Measurements from ENCODE around the gene HSD3B1.
A peak's percentile ranks its signal among the peaks of the same experiment; 100 is the strongest.
"Not testable (repeated sequence)": the region's sequence is repeated elsewhere in the genome, so short reads cannot be mapped to it uniquely, and the experiment has no call there.

Gene HSD3B1

DNA sequence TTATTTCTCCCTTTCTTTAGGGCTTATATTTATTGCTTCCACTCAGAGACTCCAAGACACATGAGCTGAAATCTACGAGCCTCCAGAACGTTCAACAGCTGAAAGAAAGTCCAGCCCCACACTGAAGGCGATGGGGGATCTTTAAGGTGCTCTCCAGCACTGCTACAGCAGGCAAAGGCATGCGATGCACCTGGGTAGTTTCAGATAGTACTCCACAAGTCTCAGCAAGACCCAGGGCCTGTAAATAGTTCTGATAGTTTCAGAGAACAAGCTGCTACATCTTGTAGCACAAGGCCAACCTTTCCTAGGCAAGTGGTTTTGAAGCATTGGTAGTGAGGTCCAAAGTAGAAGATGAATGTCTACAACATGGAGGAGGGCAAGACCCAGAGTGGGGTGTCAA is 2.2 kb upstream of the HSD3B1 start:
- no peak for DNase-seq

DNA sequence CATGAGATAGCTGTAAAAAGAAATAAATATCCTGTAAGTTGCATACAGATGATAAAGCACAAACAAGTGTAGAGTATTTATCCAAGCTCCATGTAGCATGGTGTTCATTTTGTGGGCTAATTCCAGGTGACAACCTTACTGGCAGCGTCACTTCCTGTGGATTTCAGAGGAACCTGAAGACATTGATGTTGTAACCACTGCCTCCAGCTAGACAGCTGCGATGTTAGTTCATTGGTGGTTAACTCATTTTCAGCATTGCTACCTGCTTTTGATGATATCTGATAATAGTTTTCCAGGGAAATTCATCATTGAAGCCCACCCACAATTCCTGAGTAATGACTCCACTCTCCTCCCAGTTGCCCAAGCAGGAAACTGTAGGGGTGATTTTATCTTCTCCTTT is 3.0 kb downstream of the HSD3B1 start:
- DNase-seq, result no peak

DNA sequence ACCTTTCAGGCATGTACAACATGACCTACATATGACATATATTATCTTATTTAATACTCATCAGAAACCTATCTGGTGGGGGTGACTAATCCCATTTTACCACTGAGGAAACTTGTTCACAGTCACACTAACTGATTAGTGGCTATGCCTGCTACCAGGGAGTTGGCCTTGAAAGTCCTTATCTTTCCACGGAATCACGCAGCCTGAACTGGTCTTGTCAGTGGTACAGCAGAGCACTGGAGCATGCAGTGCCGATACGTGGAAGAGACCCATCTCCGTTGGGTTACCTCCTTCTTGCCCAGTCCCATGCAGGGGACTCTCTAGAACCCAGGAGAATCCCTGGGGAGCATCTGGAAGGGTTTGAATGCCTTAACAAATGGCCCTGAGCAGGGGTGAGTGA is 8.2 kb downstream of the HSD3B1 start:
- DNase-seq, result no peak

DNA sequence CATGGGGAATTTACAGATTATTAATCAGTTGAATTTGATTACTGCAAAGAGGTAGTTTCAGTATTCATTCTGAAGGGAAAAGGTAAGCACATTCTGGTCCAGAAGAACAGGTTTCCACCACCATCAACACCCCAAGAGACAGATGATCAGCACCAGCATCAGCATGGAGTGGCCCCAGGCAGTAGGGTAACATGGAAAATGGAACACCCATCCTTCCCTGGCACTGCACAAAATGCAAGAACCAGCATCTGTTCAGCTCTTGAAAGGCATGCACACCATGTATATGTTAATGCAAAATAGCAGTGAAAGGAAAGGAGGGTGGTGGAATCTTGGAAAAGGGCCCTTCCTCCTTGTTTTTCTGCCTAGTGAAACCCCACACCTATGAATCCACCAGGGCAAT is 9.2 kb downstream of the HSD3B1 start:
- DNase-seq, result no peak

DNA sequence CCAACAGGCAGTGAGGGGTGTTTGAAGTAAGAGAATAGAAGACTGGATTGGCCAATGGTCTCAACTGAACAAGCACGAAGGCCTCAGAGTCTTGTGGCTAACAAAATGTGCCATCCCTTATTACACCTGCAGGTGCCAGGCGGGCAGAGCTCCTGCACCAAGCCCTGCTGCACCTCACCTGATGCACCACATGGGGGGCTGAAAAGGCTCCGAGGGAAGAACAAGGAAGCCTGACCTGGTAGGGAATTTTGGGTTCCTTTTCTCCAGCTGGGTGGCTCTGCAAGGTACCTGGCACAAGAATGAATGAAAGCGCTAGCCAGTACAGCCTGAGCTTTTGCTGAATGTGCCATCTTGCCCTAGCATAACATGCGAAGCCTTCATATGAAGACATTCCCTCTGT is 9.7 kb downstream of the HSD3B1 start:
- DNase-seq, result no peak

DNA sequence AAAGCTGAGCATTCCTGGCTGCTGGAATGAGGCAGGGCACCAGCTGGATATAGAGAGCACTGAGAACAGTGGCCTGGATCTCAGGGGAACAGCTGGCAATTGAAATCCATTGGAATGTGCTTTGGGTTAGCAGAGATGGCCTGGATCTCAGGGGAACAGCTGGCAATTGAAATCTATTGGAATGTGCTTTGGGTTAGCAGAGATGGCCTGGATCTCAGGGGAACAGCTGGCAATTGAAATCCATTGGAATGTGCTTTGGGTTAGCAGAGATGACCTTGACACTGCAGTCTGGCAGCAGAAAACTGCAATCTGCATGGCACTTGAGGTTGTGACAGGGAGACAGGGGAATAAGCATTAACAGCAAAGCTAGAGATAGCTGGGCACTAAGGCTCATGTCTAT is 10.7 kb downstream of the HSD3B1 start:
- not testable (repeated sequence) for DNase-seq

DNA sequence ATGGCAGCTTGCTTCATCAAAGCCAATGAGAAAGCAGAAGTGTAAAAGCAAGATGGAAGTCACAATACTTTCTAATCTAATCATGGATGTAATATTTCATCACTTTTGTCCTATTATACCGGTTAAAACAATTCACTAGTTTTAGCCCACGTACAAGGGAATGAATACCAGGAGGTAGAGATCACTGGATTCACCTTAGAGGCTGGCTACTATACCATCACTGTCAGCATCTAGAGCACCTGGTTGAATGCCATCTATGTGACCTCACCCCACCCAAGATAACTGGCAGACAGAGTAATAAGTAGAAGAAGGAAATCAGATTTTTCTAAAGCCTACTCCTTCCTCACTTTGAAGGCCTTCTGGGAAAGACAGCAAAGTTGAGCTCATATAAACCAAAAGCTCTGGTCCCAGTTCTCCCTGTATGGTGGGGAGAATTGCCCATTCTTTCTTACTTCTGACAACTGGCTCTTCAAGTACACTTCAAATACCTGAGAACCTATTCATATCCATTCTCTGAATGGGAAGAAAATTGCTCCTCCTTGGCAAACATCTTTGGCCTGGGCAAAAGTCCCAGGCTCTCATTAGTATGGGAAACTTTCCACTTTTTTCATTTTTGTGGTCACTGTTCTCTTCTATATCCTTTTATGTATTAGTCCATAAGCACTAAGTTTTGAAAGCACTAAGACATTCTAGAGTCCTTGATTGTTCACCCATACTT is 24.8 kb downstream of the HSD3B1 start:
- DNase-seq, result no peak

DNA sequence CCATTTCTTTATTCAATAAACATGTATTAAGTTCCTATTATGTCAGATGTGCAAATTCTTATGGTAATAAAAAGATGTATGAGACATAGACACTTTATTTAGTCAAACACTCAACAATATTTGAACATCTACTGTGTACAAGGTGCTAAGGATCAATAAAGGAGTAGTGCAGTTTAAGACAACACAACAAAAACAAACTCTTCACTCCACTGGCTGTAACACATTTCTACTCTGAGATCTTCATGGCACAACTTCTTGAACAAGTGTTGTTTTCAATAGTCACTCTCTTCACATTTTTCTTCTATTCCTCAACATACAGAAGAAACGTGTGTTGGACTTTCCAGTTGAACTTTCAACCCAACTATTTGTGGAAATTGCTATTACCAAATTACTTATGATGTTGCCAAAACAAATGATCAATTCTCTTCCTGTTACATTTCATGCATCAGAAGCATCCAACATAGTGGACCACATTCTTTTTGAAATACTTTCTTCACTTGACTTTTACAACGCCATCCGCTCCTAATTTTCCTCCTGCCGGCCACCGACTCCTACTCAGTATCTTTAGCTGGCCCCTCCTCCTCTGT is 25.4 kb downstream of the HSD3B1 start:
- DNase-seq, result no peak

DNA sequence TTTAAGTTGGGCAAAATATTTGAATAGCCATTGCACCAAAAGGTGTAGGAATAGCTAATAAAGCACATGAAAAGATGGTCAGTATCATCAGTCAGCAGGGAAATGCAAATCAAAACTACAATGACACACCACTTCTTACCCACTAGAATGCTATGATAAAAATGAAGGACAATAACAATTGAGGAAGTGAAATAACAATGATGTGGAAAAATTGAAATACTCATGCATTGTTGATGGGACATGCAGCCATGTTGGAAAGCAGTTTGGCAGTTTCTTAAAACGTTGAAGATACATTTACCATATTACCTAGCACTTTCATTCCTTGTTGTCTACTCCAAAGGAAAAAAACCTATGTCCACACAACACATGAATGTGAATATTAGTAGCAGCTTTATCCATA is 28.4 kb downstream of the HSD3B1 start:
- DNase-seq, result no peak

DNA sequence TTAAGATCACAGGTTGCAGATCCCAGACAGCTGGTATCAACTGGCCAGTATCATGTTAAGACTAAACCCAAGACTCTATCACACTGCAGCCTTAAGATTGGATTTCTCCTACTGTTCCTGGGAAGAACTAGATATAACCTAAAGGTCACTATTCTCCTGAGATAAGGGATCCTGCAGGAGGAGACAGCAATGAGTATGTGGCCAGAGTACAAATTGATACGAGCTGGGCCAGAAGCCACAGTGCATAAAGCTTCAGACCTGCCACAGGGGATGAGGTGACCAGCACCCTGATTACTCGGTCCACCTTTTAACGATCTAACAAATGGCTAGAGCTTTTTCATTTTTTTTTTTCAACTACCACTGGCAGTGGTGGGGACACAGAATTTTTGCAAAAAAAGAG is 31.0 kb downstream of the HSD3B1 start:
- DNase-seq, result no peak

DNA sequence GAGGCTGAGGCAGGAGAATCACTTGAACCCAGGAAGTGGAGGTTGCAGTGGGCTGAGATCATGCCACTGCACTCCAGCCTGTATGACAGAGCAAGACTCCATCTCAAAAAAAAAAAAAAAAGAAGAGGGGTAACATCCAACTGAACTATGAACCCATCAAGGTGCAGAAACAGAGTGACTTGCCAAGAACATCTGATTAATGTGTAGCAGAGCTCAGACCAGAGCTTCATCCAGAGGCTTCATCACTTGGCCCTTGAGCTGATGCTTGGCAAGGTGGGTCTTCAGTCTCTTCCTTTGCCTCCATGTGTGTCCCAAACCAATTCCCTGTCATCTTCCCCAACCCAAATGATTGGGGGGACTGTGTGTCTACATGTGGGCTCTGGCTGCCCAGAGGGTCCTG is 32.6 kb downstream of the HSD3B1 start:
- no peak for DNase-seq

DNA sequence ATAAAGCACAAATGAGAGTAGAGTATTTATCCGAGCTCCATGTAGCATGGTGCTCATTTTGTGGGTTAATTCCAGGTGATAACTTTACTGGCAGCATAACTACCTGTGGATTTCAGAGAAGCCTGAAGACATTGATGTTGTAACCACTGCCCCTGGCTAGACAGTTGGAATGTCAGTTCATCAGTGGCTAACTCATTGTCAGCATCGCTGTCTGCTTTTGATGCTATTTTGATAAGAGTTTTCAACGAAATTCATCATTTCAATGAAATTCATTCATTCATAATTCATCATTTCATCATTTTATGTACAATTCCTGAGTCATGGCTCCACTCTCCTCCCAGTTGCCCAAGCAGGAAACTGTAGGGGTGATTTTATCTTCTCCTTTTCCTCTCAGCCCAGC is 34.4 kb downstream of the HSD3B1 start:
- DNase-seq, result no peak

DNA sequence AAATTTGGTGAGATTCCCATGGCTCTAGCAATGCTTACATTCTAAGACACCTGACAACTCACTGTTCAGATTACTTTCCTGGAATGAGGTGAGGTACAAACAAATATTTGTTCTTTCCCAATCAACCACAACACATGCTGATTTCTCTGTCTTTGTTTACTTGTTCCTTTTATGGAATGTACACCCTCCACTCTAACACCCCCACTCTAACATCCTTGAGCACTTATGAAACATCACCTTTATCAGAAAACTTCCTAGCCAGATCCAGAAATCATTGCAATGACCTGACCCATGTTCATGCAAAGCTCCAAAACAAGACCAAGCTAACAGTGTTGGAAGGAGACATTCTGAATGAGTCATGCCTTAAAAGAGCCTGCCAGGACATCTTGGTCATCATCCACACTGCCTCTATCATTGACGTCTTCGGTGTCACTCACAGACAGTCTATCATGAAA is 35.5 kb downstream of the HSD3B1 start:
- DNase-seq, result no peak

DNA sequence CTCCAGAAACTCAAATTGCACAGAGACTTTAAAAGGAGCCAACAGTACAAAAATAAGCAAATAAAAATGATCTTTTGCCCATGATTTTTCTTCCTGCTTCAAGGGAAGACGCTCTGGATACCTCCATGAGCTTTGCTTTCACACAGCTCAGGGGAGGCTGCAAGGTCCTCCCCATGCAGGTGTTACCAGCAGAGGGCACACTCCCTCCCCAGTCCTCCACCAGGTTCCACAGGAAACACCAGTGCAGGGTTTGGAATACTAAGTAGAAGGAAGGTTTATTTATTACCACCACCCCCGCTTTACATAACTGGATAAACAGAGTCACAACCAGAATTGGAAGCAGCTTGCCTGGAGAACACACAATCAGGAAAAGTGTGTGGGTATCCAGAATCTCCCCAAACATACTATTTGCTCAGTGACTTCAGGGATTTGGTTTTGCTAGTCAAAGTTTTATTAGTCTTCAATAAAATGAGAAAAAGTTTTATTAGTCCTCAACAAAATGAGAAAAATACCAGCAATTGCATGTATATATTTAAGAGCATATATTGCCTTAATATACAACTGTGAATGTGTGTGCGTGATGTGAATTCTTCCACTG is 37.3 kb downstream of the HSD3B1 start:
- no peak for DNase-seq

DNA sequence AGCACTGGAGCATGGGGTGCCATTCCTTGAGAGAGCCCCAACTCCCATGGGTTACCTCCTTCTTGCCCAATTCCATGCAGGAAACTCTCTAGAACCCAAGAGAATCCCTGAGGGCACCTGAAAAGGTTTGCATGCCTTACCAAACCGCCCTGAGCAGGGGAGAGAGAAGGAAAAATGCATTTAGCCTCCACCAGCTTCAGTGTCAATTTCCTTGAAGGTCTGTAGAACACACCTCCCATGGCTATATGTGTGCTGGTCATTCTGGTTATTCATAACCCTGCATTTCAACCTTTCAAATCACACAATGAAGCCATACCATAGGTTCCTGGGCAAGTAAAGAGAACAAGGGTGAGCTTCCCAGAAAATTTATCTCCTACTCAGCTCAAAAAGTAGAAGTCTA is 39.6 kb downstream of the HSD3B1 start:
- DNase-seq, result no peak

DNA sequence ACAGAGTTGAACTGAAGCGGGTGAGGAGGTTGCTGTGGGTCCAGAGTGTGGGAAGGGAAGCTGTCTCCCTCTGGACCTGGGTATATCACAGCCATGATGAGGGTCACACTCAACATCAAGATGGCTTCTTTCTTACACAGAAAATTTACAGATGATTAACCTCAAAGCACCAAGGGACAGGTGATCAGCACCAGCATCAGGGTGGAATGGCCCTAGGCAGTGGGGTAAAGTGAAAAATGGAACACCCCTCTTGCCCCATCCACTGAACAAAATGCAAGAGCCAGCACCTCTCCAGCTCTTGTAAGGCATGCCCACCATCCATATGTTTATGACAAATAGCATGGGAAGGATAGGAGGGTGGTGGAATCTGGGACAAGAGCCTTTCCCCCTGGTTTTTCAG is 40.3 kb downstream of the HSD3B1 start:
- no peak for DNase-seq

DNA sequence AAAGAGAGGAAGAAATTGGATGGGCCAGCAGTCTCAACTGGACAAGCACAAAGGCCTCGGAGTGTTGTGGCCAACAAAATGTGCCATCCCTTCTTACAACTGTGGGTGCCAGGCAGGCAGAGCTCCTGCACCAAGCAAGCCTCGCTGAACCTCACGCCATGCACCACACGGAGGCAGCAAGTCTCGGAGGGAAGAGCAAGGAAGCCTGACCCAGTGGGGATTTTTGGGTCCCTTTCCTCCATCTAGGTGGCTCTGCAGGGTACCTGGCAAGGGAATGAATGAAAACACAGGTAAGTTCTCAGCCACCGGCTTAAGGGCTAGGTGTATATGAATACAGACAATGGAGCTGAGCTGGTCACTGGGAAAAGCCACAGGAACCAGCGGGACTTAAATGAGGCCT is 40.8 kb downstream of the HSD3B1 start:
- no peak for DNase-seq

DNA sequence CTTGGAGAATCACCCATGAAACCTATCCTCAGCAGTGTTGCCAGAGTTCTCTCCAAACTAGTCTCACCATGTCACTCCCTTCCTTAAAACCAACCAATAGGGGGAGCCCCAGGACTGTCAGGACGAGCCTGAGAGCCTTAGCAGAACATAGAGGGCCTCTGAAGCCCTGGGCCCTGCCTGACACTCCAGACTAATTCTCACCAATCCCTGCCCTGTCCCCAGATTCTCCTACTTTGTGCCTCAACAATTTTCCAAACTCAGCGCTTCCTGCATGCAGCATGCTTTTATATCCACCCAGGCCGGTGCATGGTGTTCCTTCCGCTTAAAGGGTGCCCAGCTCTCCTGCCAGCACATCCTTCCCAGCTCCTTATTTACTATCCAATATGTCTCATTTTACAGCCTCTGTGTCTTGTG is 42.7 kb downstream of the HSD3B1 start:
- peak; percentile 13 for DNase-seq

DNA sequence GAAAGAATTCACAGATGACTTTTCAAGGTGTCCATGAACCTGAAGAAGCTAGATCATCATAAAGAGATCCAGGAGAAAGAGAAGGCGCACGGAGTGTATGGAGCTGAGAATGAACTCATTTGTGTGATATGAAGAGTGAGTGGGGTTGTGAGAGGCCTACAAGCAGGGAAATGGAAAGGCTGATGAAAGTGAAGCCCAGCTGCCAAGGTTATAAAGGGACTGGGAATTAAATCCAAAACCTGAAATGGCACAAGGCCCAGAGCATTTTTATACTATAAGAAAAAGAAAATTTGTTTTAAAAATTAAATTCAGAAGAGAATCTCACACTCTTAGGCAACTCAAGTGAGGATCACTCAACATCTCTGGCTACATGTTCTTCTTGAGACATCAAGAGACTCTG is 43.4 kb downstream of the HSD3B1 start:
- no peak for DNase-seq

DNA sequence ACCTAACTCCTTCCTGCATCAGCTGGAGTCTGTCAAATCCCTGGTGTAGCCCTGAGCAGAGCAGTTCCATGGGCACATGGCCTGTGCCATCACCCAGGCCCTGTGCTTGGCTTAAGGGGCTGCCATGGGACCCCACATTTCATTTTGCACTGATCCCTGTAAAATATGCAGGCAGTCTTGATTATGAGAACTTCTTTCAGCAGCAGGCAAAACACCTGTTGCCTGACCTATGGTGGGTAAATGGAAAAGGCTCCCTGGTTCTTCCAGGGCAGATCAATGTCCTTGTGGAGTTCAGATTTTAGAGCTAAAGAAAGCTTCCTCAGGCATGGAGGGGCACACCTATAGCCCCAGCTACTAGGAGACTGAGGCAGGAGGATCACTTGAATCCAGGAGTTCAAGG is 44.2 kb downstream of the HSD3B1 start:
- DNase-seq, result no peak

DNA sequence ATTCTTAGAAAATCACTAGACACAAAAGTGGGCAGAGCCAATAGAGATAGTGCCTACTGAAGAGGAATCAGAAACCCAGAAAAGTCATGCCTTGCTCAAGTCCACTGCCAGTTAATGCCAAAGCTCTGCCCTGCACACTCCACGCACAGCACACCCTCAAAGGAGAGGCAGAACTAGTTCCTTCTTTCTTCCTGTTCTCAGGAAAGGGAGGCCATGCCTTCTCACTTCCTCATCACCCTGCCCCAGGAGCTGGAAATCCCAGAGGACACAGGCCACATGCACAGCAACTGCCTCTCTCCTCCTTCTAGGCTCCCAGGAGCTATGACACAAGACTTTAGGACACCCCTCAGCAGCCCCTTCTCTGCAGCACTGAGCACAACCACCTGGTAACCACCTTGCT is 45.6 kb downstream of the HSD3B1 start:
- DNase-seq, result not testable (repeated sequence)

DNA sequence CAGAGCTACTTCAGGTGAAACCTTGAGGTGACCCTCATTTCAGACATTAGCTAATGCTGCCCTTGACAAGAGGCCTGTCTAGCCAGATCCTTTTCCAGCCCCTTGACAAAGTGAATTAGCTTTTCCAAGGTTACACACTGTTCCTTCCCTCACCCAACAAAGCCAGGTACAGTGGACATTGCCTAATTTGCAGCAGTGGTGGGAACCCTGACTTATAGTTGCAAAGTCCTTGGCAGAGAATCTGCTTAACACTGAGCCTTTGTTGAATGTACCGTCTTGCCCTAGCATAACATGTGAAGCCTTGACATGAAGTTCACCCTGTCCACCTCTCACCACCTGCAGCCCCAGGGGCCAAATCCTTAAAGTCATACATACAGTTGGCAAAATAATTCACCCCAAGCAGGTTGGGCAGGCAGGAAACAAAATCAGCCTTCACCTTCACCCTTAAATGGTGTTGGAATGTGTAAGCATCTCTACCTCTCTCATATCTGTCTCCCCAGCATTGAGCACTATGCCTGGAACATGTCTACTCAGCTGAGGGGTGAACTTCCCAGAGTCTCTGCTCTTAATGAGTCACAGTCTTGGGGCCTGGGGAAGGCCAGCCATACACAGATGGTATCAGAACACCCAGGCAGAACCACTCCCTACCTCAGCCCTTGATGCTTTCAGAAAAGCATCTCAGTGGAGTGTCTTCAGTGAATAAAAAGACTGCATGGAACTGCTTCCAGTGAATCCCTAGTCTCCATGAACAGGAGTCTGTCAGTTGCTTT is 46.5 kb downstream of the HSD3B1 start:
- DNase-seq, result not testable (repeated sequence)

DNA sequence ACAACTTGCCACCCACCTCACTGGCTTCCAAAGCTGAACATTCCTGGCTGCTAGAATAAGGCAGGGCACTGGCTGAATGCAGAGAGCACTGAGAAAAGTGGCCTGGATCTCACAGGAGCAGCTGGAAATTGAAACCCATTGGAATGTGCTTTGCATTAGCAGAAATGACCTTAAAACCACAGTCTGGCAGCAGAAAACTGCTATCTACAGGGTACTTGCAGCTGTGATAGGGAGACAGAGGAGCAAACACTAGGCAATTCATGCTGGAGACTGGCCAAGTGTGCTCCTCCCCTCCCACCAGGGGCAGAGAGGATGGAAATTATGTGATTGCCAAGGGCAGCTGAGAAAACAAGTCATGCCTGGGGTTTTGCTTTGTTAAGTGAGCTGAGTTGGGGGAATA is 47.2 kb downstream of the HSD3B1 start:
- no peak for DNase-seq

DNA sequence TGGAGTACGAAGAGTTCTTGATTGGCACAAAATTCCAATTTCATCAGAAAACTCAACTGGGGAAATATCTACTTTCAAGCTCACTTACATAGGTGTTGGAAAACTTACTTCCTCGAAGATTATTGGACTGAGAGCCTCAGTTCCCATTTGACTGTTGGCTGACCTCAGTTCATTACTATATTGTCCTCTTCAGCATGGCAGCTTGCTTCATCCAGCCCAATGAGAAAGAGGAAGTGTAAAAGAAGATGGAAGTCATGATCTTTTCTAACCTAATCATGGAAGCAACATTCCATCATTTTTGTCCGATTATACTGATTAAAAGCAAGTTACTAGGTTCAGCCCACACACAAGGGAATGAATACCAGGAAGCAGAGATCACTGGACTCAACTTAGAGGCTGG is 49.4 kb downstream of the HSD3B1 start:
- DNase-seq, result no peak

Data from NCI-H2171 (cell line).